Osteoblast (primary cell): ENCODE results near the gene TIMM50. TPM values are rescaled to one million over a fixed set of nuclear protein-coding genes. Genes with fewer than 3 reads are reported as not detected.
"Not testable (repeated sequence)": the region's sequence is repeated elsewhere in the genome, so short reads cannot be mapped to it uniquely, and the experiment has no call there.

Source experiments
- DNase-seq: peaks from one replicate; pipeline ENCODE4 v3.0.0; 2011; ENCODE audit warnings: low spot score, mixed read lengths; ENCODE audit not compliant: insufficient read length; ENCODE audit errors: missing footprints
- H2AFZ ChIP-seq: 2 replicates; pipeline ENCODE4 v1.6.0; 2011; ENCODE audit warnings: mild to moderate bottlenecking, low read length
- H3K27ac ChIP-seq: 2 replicates; pipeline ENCODE4 v1.5.1; 2011; ENCODE audit warnings: mild to moderate bottlenecking, low read depth, low read length, moderate library complexity
- H3K27me3 ChIP-seq: 2 replicates; pipeline ENCODE4 v1.6.0; 2012; ENCODE audit warnings: mild to moderate bottlenecking, control low read depth, inconsistent platforms, low read length, moderate library complexity; ENCODE audit not compliant: insufficient read depth
- H3K36me3 ChIP-seq: 2 replicates; pipeline ENCODE4 v1.5.1; 2011; ENCODE audit warnings: mild to moderate bottlenecking, low read length, control low read depth, moderate library complexity; ENCODE audit not compliant: insufficient read depth
- H3K4me1 ChIP-seq: 2 replicates; pipeline ENCODE4 v1.5.1; 2011; ENCODE audit warnings: mild to moderate bottlenecking, low read length, control low read depth, moderate library complexity; ENCODE audit not compliant: insufficient read depth
- H3K4me2 ChIP-seq: 2 replicates; pipeline ENCODE4 v1.6.0; 2011; ENCODE audit warnings: mild to moderate bottlenecking, low read length; ENCODE audit not compliant: insufficient read depth
- H3K4me3 ChIP-seq: fragments of 200-600 bp; sonication (generic); 3 replicates; pipeline ENCODE4 v1.5.1; 2012; ENCODE audit warnings: mild to moderate bottlenecking, low read length, inconsistent platforms; ENCODE audit not compliant: insufficient read depth
- H3K79me2 ChIP-seq: 2 replicates; pipeline ENCODE4 v1.6.0; 2012; ENCODE audit warnings: mild to moderate bottlenecking, low read length, control low read depth, inconsistent platforms; ENCODE audit not compliant: insufficient read depth
- H3K9me3 ChIP-seq: 2 replicates; pipeline ENCODE4 v1.5.1; 2011; ENCODE audit warnings: low read depth, low read length, control low read depth
- H4K20me1 ChIP-seq: 2 replicates; pipeline ENCODE4 v1.6.0; 2012; ENCODE audit warnings: mild to moderate bottlenecking, low read length, control low read depth; ENCODE audit not compliant: insufficient read depth
- CTCF ChIP-seq: IDR thresholded peaks from 2 replicates; pipeline ENCODE4 v1.5.1; 2011; ENCODE audit warnings: mild to moderate bottlenecking, low read depth, low read length, moderate library complexity; ENCODE audit errors: extremely low read depth
- total RNA-seq: library from RNA; depleted of rRNA; stranded (reverse); fragments of >200 nt; gene quantifications from 2 replicates; pipeline ENCODE4 v1.2.3, GENCODE V29; 2012

The TIMM50 gene
- total RNA-seq, 1 donor: 36.9 TPM

GRCh38 chr19:39446365-39447084, 34.1 kb upstream of the TIMM50 start:
- DNase-seq: peak; percentile 58
- Histone ChIP-seq H3K9me3 (no peaks in the 10 kb centered on the region), H4K20me1 (peaks cover 46% of the 10 kb centered on the region), H3K27ac (peak overlapping the region; percentile 95), H2AFZ (no peak overlapping the region), H3K27me3 (no peaks in the 10 kb centered on the region), H3K79me2 (peaks cover 71% of the 10 kb centered on the region), H3K4me3 (peak overlapping the region; percentile 95), H3K4me1 (peaks cover 24% of the 10 kb centered on the region), H3K36me3 (peaks cover 14% of the 10 kb centered on the region), H3K4me2 (peak overlapping the region; percentile 88)
- TF ChIP-seq CTCF: no peak

- Histone ChIP-seq H4K20me1 (peaks cover 62% of the 10 kb centered on the region), H3K9me3 (no peaks in the 10 kb centered on the region), H3K4me2 (peak overlapping the region; percentile 88), H3K27me3 (no peaks in the 10 kb centered on the region), H3K79me2 (peaks cover 88% of the 10 kb centered on the region), H2AFZ (no peak overlapping the region), H3K4me3 (no peak overlapping the region), H3K27ac (peak overlapping the region; percentile 69), H3K4me1 (peaks cover 24% of the 10 kb centered on the region), H3K36me3 (peaks cover 19% of the 10 kb centered on the region)
- TF ChIP-seq CTCF: no peak
- DNase-seq: peak; percentile 68
These were observed 32.4 kb upstream of the TIMM50 start for GRCh38 chr19:39448271-39448670.

GRCh38 chr19:39449116-39449797, 31.4 kb upstream of the TIMM50 start:
- peak; percentile 37 for DNase-seq
- Histone ChIP-seq H3K36me3 (peaks cover 29% of the 10 kb centered on the region), H4K20me1 (peaks cover 63% of the 10 kb centered on the region), H2AFZ (no peak overlapping the region), H3K4me2 (no peak overlapping the region), H3K4me3 (no peak overlapping the region), H3K4me1 (peaks cover 24% of the 10 kb centered on the region), H3K79me2 (peaks cover 97% of the 10 kb centered on the region), H3K27ac (no peak overlapping the region), H3K27me3 (no peaks in the 10 kb centered on the region), H3K9me3 (no peaks in the 10 kb centered on the region)
- TF ChIP-seq CTCF: no peak

DNA sequence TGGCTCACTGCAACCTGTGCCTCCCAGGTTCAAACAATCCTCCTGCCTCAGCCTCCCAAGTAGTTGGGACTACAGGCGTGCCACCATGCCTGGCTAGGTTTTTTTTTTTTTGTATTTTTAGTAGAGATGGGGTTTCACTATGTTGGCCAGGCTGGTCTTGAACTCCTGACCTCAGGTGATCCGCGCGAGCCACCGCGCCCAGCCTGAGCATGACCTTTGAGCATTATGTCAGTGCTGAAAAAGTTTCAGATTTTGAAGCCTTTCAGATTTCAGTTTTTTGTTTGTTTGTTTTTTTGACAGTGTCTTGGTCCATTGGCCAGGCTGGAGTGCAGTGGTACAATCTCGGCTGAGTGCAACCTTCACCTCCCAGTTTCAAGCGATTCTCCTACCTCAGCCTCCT, 29.4 kb upstream of the TIMM50 start:
- H4K20me1 ChIP-seq: peaks cover 69% of the 10 kb centered on the region
- not testable (repeated sequence) for H3K9me3 ChIP-seq, H3K4me3 ChIP-seq, H3K4me2 ChIP-seq, DNase-seq, H3K27me3 ChIP-seq, H2AFZ ChIP-seq, H3K27ac ChIP-seq
- peaks cover 22% of the 10 kb centered on the region for H3K4me1 ChIP-seq
- H3K79me2 ChIP-seq: peaks cover 92% of the 10 kb centered on the region
- peaks cover 36% of the 10 kb centered on the region for H3K36me3 ChIP-seq
